Activated CD8-positive, alpha-beta memory T cell treated with anti-CD3 and anti-CD28 coated beads, Interleukin-2, amount 50 U/mL, for 48 hours (primary cell): ENCODE results near the gene NCL.

Experiments used
- DNase-seq: peaks from one replicate; pipeline ENCODE4 v3.0.0-alpha.2; 2020

NCL gene, protein sequence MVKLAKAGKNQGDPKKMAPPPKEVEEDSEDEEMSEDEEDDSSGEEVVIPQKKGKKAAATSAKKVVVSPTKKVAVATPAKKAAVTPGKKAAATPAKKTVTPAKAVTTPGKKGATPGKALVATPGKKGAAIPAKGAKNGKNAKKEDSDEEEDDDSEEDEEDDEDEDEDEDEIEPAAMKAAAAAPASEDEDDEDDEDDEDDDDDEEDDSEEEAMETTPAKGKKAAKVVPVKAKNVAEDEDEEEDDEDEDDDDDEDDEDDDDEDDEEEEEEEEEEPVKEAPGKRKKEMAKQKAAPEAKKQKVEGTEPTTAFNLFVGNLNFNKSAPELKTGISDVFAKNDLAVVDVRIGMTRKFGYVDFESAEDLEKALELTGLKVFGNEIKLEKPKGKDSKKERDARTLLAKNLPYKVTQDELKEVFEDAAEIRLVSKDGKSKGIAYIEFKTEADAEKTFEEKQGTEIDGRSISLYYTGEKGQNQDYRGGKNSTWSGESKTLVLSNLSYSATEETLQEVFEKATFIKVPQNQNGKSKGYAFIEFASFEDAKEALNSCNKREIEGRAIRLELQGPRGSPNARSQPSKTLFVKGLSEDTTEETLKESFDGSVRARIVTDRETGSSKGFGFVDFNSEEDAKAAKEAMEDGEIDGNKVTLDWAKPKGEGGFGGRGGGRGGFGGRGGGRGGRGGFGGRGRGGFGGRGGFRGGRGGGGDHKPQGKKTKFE

DNA sequence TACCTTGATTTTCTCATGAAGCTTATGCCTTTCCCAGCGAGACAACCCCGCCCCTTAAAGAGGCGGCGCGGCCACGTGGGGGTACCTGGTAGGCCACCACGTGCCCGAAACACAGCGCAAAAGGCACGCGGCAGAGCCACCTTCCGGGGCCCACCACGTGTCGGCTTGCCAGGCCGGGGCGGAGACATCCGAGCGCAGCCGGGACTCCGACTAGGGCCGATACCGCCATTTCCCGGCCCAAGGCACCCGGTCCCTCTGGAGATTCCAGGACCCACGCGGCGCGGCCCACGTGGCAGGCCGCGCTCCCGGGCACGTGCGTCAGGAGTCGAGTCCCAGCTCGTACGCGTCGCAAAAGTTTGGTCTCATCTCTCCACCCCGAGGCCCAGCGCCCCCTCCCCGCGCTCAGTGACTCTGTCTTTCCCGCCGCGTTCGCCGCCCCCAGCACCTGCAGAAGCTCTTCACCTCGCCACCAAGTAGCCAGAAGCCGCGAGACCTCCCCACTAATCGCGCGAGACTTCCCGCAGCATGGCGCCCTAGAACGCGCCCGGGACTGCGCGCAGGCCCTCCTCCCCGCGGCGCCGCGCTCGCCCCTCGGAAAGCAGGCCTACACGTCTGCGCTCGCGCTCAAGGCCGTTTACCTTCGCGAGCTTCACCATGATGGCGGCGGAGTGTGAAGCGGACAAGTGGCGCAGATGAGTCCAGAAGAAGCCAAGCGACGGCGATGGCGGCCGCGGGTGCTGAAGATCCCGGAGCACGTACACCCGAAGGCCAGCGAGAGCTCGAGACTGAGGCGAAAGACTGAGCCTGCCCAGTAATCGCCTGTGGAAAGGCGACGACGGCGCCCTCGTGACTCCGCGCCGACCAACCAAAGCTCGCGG is at the start of gene NCL:
NCL (minus strand) TSS at position 787 of the 878 bp plus-strand sequence; CDS start at position 656, 131 bp downstream.
- DNase-seq = peak; percentile 90

- no peak for DNase-seq
Observed at GRCh38 chr2:231513746-231514224, 49.5 kb upstream of the NCL start.

DNA sequence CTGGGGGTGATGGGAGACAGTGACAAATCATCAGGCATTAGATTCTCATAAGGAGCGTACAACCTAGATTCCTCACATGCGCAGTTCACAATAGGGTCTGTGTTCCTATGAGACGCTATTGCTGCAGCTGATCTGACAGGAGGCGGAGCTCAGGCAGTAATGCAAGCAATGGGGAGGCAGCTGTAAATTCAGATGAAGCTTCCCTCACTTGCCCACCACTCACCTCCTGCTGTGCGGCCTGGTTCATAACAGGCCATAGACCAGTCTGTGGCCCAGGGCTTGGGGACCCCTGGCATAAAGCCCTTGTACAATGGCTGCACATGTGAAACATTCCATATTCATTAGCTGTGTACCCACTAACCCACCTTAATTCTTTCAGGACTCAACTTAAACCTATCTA is 47.9 kb upstream of the NCL start:
- DNase-seq = peak; percentile 45

- no peak for DNase-seq
Observed at GRCh38 chr2:231503766-231504165, 39.5 kb upstream of the NCL start.

DNA sequence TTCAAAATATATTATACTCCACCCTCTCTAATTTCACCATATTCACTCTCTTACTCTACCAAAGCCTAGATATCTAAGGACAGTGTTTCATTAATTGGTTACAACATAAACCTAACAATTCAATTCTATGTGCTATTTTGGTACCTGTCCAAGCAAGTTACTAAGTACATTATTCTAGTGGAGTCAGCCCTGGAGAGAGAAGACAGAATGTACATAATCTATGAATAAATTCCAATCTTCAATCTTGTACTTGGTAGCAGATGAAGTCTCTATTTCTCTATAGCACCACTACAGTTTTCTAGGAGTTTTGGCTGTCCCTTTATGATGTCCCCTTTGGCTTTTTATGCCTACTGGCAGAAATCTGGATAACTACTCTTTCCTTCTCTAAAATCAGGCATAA is 38.3 kb upstream of the NCL start:
- DNase-seq = no peak

DNA sequence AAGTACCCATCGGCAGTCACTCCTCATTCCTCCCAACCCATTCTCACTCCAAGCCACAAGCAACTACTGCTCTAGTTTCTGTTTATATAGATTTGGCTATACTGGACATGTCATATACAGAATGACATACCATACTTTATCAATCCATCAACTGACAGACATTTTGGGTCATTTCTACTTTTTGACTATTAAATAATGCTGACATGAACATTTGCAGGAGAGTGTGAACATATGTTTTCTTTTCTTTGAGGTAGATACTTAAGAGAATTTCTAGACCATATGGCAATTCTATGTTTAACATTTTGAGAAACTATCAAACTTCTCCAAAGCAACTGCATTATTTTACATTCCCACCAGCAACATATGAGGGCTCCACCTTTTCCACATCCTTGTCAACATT is 33.4 kb upstream of the NCL start:
- peak; percentile 4 for DNase-seq

DNA sequence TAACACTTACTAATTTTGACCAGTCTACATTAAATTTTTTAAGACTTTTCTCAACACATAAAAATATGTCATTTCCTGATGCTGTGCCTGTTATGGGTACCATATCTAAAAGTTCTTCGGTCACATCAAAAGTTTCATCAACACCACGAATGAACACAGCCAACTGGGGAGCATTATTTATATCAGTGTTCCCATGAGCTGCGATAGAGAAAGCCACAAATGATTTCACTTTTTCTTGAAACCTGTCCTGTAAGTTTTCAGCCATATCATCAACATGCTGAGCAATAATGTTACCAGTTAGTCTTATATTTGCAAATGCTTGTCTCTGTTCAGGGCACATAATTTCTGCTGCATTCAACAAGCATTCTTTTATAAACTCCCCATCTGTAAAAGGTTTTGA is 30.4 kb upstream of the NCL start:
- no peak for DNase-seq

- no peak for DNase-seq
Observed at GRCh38 chr2:231490801-231491200, 26.5 kb upstream of the NCL start.

GRCh38 chr2:231489990-231490389 is 25.7 kb upstream of the NCL start:
- DNase-seq = peak; percentile 58

GRCh38 chr2:231488331-231488730 is 24.0 kb upstream of the NCL start:
- DNase-seq = peak; percentile 15

DNA sequence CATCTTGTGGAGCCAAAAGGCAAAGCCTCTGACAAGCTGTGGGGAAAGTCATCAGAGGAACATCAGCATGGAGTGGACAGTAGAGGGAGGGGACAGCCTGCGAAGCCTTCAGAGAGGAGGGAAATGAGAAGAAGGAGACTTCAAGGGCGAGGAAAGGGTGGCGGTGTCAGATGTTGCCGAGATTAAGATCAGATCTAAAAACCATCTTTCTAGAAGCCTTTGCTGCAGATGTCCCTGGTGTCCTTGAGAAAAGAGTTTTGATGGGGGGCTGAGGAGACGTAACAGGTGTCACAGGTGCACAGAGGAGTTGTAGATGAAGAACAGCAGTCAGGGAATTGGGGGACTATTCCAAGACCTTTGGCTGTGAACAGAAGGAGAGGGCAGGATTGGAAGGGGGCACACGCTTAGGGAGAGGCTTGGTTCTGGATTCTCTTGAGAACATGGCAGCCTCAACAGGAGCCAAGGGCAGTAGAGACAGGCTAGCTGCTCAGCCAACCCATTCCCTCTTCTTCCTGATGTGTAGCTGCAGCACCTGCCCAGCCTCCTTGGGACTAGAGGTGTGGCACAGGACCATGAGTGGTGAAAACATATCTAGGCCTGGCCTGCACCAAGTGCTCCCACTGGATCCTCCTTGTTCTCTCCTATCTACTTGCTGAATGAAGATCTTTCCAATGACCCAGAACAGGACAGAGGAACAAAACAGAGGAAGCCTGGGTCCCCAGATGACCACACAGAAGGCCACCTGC is 22.7 kb upstream of the NCL start:
- peak; percentile 28 for DNase-seq

DNA sequence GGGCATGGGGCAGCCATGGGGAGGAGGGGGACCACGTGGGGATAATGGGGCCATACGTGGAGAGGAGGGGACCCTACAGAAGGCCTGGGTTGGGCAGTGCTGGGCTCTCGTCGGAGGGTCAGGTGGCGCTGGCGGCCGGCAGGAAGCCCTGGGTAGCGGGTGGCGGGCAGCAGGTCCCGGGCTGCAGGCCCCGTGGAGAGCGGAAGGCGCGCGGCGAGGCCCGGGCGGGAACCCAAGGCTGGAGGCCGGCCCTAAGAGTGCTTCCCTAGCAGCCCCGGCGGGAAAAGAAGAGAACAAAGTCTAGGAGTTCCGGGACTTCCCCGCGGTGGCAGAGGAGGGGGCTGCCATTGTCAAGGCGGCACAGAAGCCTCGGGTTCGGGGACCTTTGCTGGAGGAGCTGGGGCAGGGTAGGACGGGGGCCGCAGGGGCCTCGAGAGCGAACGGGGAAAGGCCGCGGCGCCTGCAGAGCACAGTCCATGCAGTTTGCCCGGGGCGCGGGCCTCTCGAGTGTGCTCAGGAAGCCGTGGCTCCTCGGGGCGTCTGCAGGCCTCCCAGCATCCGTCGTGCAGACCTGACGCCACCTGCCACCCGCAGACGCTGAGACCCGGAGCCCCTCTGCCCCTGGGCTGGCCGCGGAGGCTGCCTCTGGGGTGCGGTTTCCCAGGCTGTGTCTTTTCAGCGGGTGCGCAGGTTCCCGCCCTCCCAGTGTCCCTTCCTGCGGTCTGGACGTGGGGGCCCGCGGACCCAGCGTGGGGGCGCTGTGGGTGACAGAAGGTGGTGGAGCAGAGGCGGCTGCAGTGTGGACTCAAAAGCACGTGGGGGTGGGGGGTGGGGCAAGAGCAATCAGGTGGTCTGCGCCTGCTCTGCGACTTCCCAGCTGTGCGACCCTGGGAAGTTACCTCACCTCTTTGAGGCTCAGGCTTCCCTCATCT is 19.4 kb upstream of the NCL start:
- peak; percentile 72 for DNase-seq

GRCh38 chr2:231482806-231483391 is 18.6 kb upstream of the NCL start:
- DNase-seq = peak; percentile 87

DNA sequence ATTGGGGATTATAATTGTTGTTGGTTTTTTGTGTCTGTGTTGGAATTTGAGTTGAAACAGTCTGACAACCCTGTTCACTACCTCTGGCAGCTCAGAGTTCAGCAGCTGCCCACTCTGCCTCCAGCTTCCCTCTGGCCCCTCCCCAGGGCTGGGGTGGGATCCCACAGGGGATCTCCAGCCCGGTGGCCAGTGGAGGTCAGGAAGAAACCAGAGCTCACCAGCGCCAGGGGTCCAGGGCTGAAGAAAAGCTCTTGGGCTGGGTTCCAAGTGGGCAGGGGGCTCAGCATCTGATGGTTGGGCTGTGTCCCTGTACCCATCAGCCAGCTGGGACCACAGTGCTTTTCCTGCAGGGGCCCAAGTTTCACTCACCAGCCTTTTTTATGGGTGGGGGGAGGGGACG is 16.5 kb upstream of the NCL start:
- no peak for DNase-seq

- DNase-seq = no peak
Observed at GRCh38 chr2:231479455-231479854, 15.2 kb upstream of the NCL start.

- DNase-seq = no peak
Observed at GRCh38 chr2:231476920-231477319, 12.6 kb upstream of the NCL start.

DNA sequence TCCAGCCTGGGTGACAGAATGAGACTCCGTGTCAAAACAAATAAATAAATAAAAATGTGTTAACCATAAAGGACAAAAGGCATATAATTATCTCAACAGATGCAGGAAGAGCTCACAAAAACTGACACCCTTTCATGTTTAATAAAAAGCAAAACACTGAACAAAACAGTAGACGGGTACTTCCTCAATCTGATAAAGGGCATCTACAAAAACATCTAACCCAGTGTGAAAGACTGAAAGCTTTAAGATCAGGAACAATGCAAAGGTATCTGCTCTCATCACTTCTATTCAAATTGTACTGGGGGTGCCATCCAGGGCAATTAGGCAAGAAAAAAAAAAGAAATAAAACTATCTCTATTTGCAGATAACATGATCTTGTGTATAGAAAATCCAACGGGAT is 11.7 kb upstream of the NCL start:
- no peak for DNase-seq

- no peak for DNase-seq
Observed at GRCh38 chr2:231472816-231473215, 8.5 kb upstream of the NCL start.

DNA sequence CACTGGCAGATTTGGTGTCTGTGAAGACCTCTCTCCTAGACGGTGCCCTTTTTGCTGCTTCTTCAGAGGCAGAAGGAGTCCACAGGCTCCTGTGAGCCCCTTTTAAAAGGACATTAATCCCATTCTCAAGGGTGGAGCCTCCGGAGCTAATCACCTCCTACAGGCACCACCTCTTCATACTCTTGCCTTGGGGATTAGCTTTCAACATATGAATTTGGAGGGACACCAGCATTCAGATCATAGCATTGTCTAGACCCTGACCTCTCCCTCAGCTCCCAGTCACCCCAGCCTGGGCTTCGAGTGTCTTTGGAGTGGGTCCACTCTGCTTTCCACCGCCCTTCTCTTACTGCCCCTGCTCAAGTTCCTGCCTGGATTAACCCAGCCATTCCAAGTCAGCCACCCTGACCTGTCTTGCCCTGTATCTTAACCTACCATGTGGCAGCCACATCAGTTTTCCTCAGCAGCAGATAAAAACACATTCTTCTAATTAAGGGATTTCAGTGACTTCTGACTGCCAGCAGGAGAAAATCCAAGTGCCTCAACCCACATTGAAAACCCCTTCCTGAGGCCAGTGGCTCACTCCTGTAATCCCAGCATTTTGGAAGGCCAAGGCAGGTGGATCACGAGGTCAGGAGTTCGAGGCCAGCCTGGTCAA is 6.1 kb upstream of the NCL start:
- peak; percentile 30 for DNase-seq

DNA sequence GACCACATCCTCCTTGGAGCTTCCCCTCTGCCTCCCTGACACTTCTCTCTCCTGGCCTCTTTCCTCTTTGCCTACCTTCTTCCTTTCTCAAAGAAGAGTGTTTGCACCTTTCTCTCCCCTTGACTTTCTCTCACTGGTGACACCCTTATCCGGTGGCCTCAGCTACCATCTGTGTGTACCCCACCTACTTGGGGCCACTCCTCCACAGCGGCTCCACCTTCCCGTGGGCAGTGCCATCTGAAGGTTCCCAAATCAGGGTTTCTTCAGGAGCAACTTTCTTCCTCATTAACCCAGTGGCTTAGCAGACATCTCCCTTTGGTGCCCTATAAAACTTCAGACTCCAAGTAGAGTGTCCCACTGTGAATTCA is 5.3 kb upstream of the NCL start:
- no peak for DNase-seq
